Measurements from ENCODE around the gene MEGF11. TPM values are rescaled to one million over a fixed set of nuclear protein-coding genes. Genes with fewer than 3 reads are reported as not detected.

Gene MEGF11
- total RNA-seq, 3 donors from 2014 or later, result not detected

- H3K27me3 ChIP-seq, result no peaks in the 10 kb centered on the region
- TF ChIP-seq CTCF (IDR thresholded peaks at IDR 0.05), result no peak
- no peak for TF ChIP-seq POLR2A (IDR thresholded peaks at IDR 0.05)
- TF ChIP-seq POLR2AphosphoS5 (IDR thresholded peaks at IDR 0.05), result no peak
- intact Hi-C loops (cut with DNase I; ENCODE audit: low total_unique reads), result no loop called here
- no peak overlapping the region for H3K27ac ChIP-seq
- H3K4me1 ChIP-seq, result no peaks in the 10 kb centered on the region
- no peaks in the 10 kb centered on the region for H3K9me3 ChIP-seq
- H3K36me3 ChIP-seq, result no peaks in the 10 kb centered on the region
- DNase-seq (ENCODE audit: low spot score in 2 of 2), result no peak
- no peak overlapping the region for H3K4me3 ChIP-seq
Observed at GRCh38 chr15:65947041-65947440, 306.5 kb downstream of the MEGF11 start.

- TF ChIP-seq POLR2A (IDR thresholded peaks at IDR 0.05) (no peak), CTCF (IDR thresholded peaks at IDR 0.05) (no peak), POLR2AphosphoS5 (IDR thresholded peaks at IDR 0.05) (no peak)
Observed at GRCh38 chr15:65945616-65946015, 307.9 kb downstream of the MEGF11 start.

GRCh38 chr15:65944404-65944803, 309.1 kb downstream of the MEGF11 start:
- no peaks in the 10 kb centered on the region for H3K36me3 ChIP-seq
- H3K4me1 ChIP-seq, result no peaks in the 10 kb centered on the region
- TF ChIP-seq POLR2AphosphoS5 (IDR thresholded peaks at IDR 0.05) (no peak), POLR2A (IDR thresholded peaks at IDR 0.05) (no peak), CTCF (IDR thresholded peaks at IDR 0.05) (no peak)
- no peaks in the 10 kb centered on the region for H3K9me3 ChIP-seq
- H3K27ac ChIP-seq, result no peak overlapping the region
- intact Hi-C loops (cut with DNase I; ENCODE audit: low total_unique reads), result no loop called here
- no peak for DNase-seq (ENCODE audit: low spot score in 2 of 2)
- no peaks in the 10 kb centered on the region for H3K27me3 ChIP-seq
- no peak overlapping the region for H3K4me3 ChIP-seq

More at GRCh38 chr15:65945616-65946015, 307.9 kb downstream of the MEGF11 start:
- Histone ChIP-seq H3K27ac (no peak overlapping the region), H3K36me3 (no peaks in the 10 kb centered on the region), H3K4me1 (no peaks in the 10 kb centered on the region), H3K27me3 (no peaks in the 10 kb centered on the region), H3K4me3 (no peak overlapping the region), H3K9me3 (no peaks in the 10 kb centered on the region)
- DNase-seq (ENCODE audit: low spot score in 2 of 2), result no peak
- intact Hi-C loops (cut with DNase I; ENCODE audit: low total_unique reads), result no loop called here

GRCh38 chr15:65942436-65942835, 311.1 kb downstream of the MEGF11 start:
- no peaks in the 10 kb centered on the region for H3K9me3 ChIP-seq
- no peaks in the 10 kb centered on the region for H3K27me3 ChIP-seq
- no peak for DNase-seq (ENCODE audit: low spot score in 2 of 2)
- H3K4me1 ChIP-seq, result no peaks in the 10 kb centered on the region
- H3K36me3 ChIP-seq, result no peaks in the 10 kb centered on the region
- intact Hi-C loops (cut with DNase I; ENCODE audit: low total_unique reads), result no loop called here
- no peak for TF ChIP-seq POLR2A (IDR thresholded peaks at IDR 0.05)
- no peak for TF ChIP-seq CTCF (IDR thresholded peaks at IDR 0.05)
- no peak for TF ChIP-seq POLR2AphosphoS5 (IDR thresholded peaks at IDR 0.05)
- H3K4me3 ChIP-seq, result no peak overlapping the region
- no peak overlapping the region for H3K27ac ChIP-seq

GRCh38 chr15:65940618-65940909, 313.0 kb downstream of the MEGF11 start:
- Histone ChIP-seq H3K4me1 (no peaks in the 10 kb centered on the region), H3K36me3 (no peaks in the 10 kb centered on the region), H3K27ac (no peak overlapping the region), H3K9me3 (no peaks in the 10 kb centered on the region), H3K4me3 (no peak overlapping the region), H3K27me3 (no peaks in the 10 kb centered on the region)
- no peak for TF ChIP-seq POLR2A (IDR thresholded peaks at IDR 0.05)
- no peak for TF ChIP-seq CTCF (IDR thresholded peaks at IDR 0.05)
- no peak for TF ChIP-seq POLR2AphosphoS5 (IDR thresholded peaks at IDR 0.05)
- no peak for DNase-seq (ENCODE audit: low spot score in 2 of 2)
- intact Hi-C loops (cut with DNase I; ENCODE audit: low total_unique reads), result no loop called here

All from breast epithelium (tissue), 4 donors.